ENCODE measurements around the gene ZCCHC14. TPM values are rescaled to one million over a fixed set of nuclear protein-coding genes. Genes with fewer than 3 reads are reported as not detected.
A peak's percentile ranks its signal among the peaks of the same experiment; 100 is the strongest.
"Not testable (repeated sequence)": the region's sequence is repeated elsewhere in the genome, so short reads cannot be mapped to it uniquely, and the experiment has no call there.

ZCCHC14 gene
- polyA plus RNA-seq, 1 donor (not counting 4 experiments of a cell fraction or from before 2014, with no cell fraction given), result 3.6 TPM

GRCh38 chr16:87499189-87499486, 6.3 kb upstream of the ZCCHC14 start:
- H3K27ac ChIP-seq (ENCODE audit: control insufficient read depth, insufficient read depth, low read length), result peak overlapping the region; percentile 58
- peak; percentile 66 for DNase-seq (ENCODE audit: low read depth, low spot score)

DNA sequence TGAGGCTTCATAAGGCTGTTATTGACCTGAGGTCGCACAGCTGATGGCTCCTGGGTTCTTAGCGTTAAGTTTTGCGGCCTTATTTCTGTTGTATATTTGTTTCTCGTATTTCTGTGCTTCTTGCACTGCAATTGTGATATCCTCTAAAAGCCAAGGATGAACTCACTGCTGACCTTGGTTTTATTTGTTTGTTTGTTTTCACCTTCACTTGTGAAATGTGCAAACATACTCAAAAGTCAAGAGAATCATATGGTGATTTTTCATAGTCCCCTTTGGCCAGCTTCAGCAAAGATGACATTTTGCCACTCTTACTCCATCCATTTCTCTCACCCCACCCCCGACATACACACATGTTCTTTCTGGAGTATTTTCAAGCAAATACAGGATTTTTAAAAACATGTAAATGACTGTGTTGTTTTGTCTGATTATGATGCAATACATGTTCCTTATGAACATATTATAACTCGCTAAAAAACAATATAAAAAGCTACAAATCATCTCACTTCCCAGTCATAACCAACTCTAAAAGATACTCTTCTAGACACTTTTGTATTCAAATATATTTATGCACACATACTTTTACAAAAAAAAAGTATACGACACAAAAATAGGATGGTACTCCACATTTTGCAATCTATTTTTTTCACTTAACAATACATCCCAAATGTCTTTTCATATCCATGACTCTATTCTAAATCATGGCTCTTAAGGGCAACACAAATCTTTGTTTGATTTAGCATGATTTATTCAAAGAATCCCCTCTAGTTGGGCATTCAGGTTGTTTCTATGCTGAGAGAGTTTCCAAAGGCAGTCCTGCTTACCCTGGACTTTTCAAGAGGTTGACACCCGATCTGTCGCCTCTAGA, 5.7 kb upstream of the ZCCHC14 start:
- dilution Hi-C loops (cut with MboI; ENCODE audit: extremely low pct_ligation_motif_present, low sequenced_read_pairs), result no loop called here
- no peaks in the 10 kb centered on the region for H3K9me1 ChIP-seq (ENCODE audit: control insufficient read depth, extremely low read depth, insufficient read depth, low read length)
- H3K79me2 ChIP-seq (ENCODE audit: control insufficient read depth, insufficient read depth, low read length), result no peaks in the 10 kb centered on the region
- H3K9me3 ChIP-seq (ENCODE audit: control insufficient read depth, low read depth, low read length), result no peaks in the 10 kb centered on the region
- TF ChIP-seq, protein P1, sequence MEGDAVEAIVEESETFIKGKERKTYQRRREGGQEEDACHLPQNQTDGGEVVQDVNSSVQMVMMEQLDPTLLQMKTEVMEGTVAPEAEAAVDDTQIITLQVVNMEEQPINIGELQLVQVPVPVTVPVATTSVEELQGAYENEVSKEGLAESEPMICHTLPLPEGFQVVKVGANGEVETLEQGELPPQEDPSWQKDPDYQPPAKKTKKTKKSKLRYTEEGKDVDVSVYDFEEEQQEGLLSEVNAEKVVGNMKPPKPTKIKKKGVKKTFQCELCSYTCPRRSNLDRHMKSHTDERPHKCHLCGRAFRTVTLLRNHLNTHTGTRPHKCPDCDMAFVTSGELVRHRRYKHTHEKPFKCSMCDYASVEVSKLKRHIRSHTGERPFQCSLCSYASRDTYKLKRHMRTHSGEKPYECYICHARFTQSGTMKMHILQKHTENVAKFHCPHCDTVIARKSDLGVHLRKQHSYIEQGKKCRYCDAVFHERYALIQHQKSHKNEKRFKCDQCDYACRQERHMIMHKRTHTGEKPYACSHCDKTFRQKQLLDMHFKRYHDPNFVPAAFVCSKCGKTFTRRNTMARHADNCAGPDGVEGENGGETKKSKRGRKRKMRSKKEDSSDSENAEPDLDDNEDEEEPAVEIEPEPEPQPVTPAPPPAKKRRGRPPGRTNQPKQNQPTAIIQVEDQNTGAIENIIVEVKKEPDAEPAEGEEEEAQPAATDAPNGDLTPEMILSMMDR (optimal IDR thresholded peaks at IDR 0.05 in 1 of 3, IDR thresholded peaks at IDR 0.05 in 1 of 3, conservative IDR thresholded peaks at IDR 0.05 in 1 of 3; ENCODE audit: extremely low read depth in 1 of 3, insufficient read depth in 2 of 3, low read length in 3 of 3), result no peak
- TF ChIP-seq EZH2 (IDR thresholded peaks at IDR 0.05; ENCODE audit: low read length), result no peak
- peaks cover 13% of the 10 kb centered on the region for H3K4me1 ChIP-seq (ENCODE audit: control insufficient read depth, extremely low read depth, insufficient read depth, low read length)
- H3K36me3 ChIP-seq (ENCODE audit: control insufficient read depth in 2 of 2, extremely low read depth in 1 of 2, insufficient read depth in 2 of 2, low read length in 2 of 2), result no peaks in the 10 kb centered on the region
- no peak overlapping the region for H3K27ac ChIP-seq (ENCODE audit: control insufficient read depth, insufficient read depth, low read length)
- H2AFZ ChIP-seq (ENCODE audit: control insufficient read depth, low read length), result no peak overlapping the region
- FAIRE-seq, result no peak
- peak overlapping the region; percentile 69 for H3K4me2 ChIP-seq (ENCODE audit: control insufficient read depth, extremely low read depth, insufficient read depth, low read depth, low read length)
- no peaks in the 10 kb centered on the region for H4K20me1 ChIP-seq (ENCODE audit: control insufficient read depth, extremely low read depth, insufficient read depth, low read length)
- no peaks in the 10 kb centered on the region for H3K27me3 ChIP-seq (ENCODE audit: control insufficient read depth, extremely low read depth, insufficient read depth, low read length)
- no peak for DNase-seq (ENCODE audit: low read depth, low spot score)
- H3K4me3 ChIP-seq (ENCODE audit: control insufficient read depth in 2 of 3, extremely low read depth in 1 of 3, insufficient read depth in 2 of 3, low read depth in 1 of 3, low read length in 3 of 3), result no peak overlapping the region
- no peak overlapping the region for H3K9ac ChIP-seq (ENCODE audit: control insufficient read depth, extremely low read depth, insufficient read depth, low read length)

More at GRCh38 chr16:87499189-87499486, 6.3 kb upstream of the ZCCHC14 start:
- peaks cover 13% of the 10 kb centered on the region for H3K4me1 ChIP-seq (ENCODE audit: control insufficient read depth, extremely low read depth, insufficient read depth, low read length)
- dilution Hi-C loops (cut with MboI; ENCODE audit: extremely low pct_ligation_motif_present, low sequenced_read_pairs), result no loop called here
- no peaks in the 10 kb centered on the region for H3K36me3 ChIP-seq (ENCODE audit: control insufficient read depth in 2 of 2, extremely low read depth in 1 of 2, insufficient read depth in 2 of 2, low read length in 2 of 2)
- no peaks in the 10 kb centered on the region for H3K9me3 ChIP-seq (ENCODE audit: control insufficient read depth, low read depth, low read length)
- TF ChIP-seq EZH2 (IDR thresholded peaks at IDR 0.05; ENCODE audit: low read length), result no peak
- no peak overlapping the region for H2AFZ ChIP-seq (ENCODE audit: control insufficient read depth, low read length)
- FAIRE-seq, result peak; percentile 56
- no peaks in the 10 kb centered on the region for H4K20me1 ChIP-seq (ENCODE audit: control insufficient read depth, extremely low read depth, insufficient read depth, low read length)
- H3K4me2 ChIP-seq (ENCODE audit: control insufficient read depth, extremely low read depth, insufficient read depth, low read depth, low read length), result peak overlapping the region; percentile 69
- H3K4me3 ChIP-seq (ENCODE audit: control insufficient read depth in 2 of 3, extremely low read depth in 1 of 3, insufficient read depth in 2 of 3, low read depth in 1 of 3, low read length in 3 of 3), result no peak overlapping the region
- H3K27me3 ChIP-seq (ENCODE audit: control insufficient read depth, extremely low read depth, insufficient read depth, low read length), result no peaks in the 10 kb centered on the region
- peak overlapping the region; percentile 37 for H3K9ac ChIP-seq (ENCODE audit: control insufficient read depth, extremely low read depth, insufficient read depth, low read length)
- no peaks in the 10 kb centered on the region for H3K9me1 ChIP-seq (ENCODE audit: control insufficient read depth, extremely low read depth, insufficient read depth, low read length)
- no peaks in the 10 kb centered on the region for H3K79me2 ChIP-seq (ENCODE audit: control insufficient read depth, insufficient read depth, low read length)

DNA sequence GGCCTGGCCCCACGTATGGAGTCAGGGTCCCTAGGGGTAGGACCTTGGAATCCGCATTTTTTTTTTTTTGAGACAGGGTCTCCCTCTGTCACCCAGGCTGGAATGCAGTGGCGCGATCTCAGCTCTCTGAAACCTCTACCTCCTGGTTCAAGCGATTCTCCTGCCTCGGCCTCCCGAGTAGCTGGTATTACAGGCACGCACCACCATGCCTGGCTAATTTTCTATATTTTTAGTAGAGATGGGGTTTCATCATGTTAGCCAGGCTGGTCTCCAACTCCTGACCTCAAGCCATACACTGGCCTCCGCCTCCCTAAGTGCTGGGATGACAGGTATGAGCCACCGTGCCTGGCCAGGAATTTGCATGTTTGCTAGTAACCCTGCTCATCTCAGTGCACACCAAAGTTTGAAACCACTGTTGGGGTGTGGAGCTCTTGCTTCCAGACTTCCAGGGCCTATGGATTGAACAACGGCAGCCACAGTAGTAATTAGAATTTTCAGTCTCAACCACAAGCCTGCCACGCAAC, 5.0 kb upstream of the ZCCHC14 start:
- not testable (repeated sequence) for FAIRE-seq

DNA sequence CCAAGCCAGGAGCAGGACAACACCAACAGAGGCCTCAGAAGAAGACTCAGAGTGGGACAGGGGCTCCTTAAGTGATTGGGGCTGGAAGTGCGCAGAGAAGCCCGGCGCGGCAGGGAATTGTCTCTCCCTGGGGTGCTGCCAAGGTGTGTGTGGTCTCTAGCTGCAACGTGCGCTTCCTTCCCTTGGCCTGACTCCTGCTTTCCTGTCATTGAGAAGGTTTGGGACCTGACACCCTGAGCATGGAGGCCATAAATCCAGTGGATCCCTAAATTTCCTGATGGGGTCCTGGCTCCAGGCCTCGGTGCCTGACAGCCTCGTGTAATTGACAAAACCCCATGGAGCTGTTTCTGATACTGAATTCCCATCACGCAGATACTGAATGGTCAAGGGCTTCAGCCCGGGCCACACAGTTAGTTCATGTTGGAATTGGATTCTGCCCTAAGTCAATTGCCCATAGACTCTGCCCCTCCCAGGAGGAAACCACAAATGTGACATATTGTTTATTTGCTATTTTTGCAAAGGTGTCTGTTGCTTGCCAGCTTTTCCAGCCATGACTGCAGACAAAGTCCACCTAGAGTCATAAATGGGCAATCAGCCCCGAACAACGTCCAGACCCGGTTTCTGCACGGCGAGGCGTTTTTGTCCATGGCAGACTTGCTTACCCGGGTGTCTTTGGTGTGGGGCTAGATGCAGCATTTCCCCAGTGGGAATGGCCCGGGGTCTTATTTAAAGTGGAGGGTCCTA, 4.4 kb upstream of the ZCCHC14 start:
- FAIRE-seq; H3K4me2 ChIP-seq (ENCODE audit: control insufficient read depth, extremely low read depth, insufficient read depth, low read depth, low read length); H4K20me1 ChIP-seq (ENCODE audit: control insufficient read depth, extremely low read depth, insufficient read depth, low read length); H3K27ac ChIP-seq (ENCODE audit: control insufficient read depth, insufficient read depth, low read length); DNase-seq (ENCODE audit: low read depth, low spot score); H3K9me1 ChIP-seq (ENCODE audit: control insufficient read depth, extremely low read depth, insufficient read depth, low read length); H2AFZ ChIP-seq (ENCODE audit: control insufficient read depth, low read length); H3K9me3 ChIP-seq (ENCODE audit: control insufficient read depth, low read depth, low read length); H3K36me3 ChIP-seq (ENCODE audit: control insufficient read depth in 2 of 2, extremely low read depth in 1 of 2, insufficient read depth in 2 of 2, low read length in 2 of 2); dilution Hi-C loops (cut with MboI; ENCODE audit: extremely low pct_ligation_motif_present, low sequenced_read_pairs); H3K4me3 ChIP-seq (ENCODE audit: control insufficient read depth in 2 of 3, extremely low read depth in 1 of 3, insufficient read depth in 2 of 3, low read depth in 1 of 3, low read length in 3 of 3); H3K9ac ChIP-seq (ENCODE audit: control insufficient read depth, extremely low read depth, insufficient read depth, low read length); H3K27me3 ChIP-seq (ENCODE audit: control insufficient read depth, extremely low read depth, insufficient read depth, low read length); H3K79me2 ChIP-seq (ENCODE audit: control insufficient read depth, insufficient read depth, low read length): not testable (repeated sequence)
- peaks cover 16% of the 10 kb centered on the region for H3K4me1 ChIP-seq (ENCODE audit: control insufficient read depth, extremely low read depth, insufficient read depth, low read length)

More for the DNA sequence above, 5.0 kb upstream of the ZCCHC14 start:
- H3K36me3 ChIP-seq (ENCODE audit: control insufficient read depth in 2 of 2, extremely low read depth in 1 of 2, insufficient read depth in 2 of 2, low read length in 2 of 2); H3K4me3 ChIP-seq (ENCODE audit: control insufficient read depth in 2 of 3, extremely low read depth in 1 of 3, insufficient read depth in 2 of 3, low read depth in 1 of 3, low read length in 3 of 3); H2AFZ ChIP-seq (ENCODE audit: control insufficient read depth, low read length); DNase-seq (ENCODE audit: low read depth, low spot score); H3K79me2 ChIP-seq (ENCODE audit: control insufficient read depth, insufficient read depth, low read length); H3K27ac ChIP-seq (ENCODE audit: control insufficient read depth, insufficient read depth, low read length); H3K9me1 ChIP-seq (ENCODE audit: control insufficient read depth, extremely low read depth, insufficient read depth, low read length); dilution Hi-C loops (cut with MboI; ENCODE audit: extremely low pct_ligation_motif_present, low sequenced_read_pairs); H4K20me1 ChIP-seq (ENCODE audit: control insufficient read depth, extremely low read depth, insufficient read depth, low read length); H3K27me3 ChIP-seq (ENCODE audit: control insufficient read depth, extremely low read depth, insufficient read depth, low read length); H3K4me2 ChIP-seq (ENCODE audit: control insufficient read depth, extremely low read depth, insufficient read depth, low read depth, low read length); H3K9ac ChIP-seq (ENCODE audit: control insufficient read depth, extremely low read depth, insufficient read depth, low read length); H3K9me3 ChIP-seq (ENCODE audit: control insufficient read depth, low read depth, low read length): not testable (repeated sequence)
- peaks cover 16% of the 10 kb centered on the region for H3K4me1 ChIP-seq (ENCODE audit: control insufficient read depth, extremely low read depth, insufficient read depth, low read length)

All from keratinocyte (primary cell).